ENCODE measurements around the gene PLEKHA1. TPM values are rescaled to one million over a fixed set of nuclear protein-coding genes. Genes with fewer than 3 reads are reported as not detected.

The PLEKHA1 gene
- total RNA-seq, 2 donors from 2014 or later = 14.2 to 26.5 TPM

DNA sequence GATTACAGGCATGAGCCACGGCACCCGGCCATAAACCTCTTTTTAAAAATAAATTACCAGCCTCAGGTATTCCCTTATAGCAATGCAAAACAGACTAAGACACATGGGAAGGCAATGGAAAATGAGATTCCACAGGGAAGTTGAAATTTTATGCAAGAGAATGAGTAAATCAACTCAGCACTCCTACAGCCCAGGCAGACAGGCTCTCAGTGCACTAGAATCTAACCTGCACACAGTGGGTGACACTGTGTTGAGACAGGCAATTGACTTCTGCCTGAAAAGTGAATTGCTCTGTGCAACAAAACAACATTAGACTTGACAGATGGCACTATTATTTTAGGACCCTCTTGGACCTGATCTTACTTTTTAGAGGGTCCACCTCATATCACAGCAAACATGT, 20.1 kb upstream of the PLEKHA1 start:
- H3K27me3 ChIP-seq = no peaks in the 10 kb centered on the region
- H3K4me3 ChIP-seq = no peak overlapping the region
- H3K27ac ChIP-seq = no peak overlapping the region
- DNase-seq (no peak), ATAC-seq (no peak)
- intact Hi-C loops (cut with DNase I) = no loop called here
- H3K9me3 ChIP-seq = no peaks in the 10 kb centered on the region
- no peaks in the 10 kb centered on the region for H3K36me3 ChIP-seq (replicated peaks in 1 of 2; ENCODE audit: insufficient read depth in 1 of 2, low read depth in 2 of 2)
- TF ChIP-seq, protein P1, sequence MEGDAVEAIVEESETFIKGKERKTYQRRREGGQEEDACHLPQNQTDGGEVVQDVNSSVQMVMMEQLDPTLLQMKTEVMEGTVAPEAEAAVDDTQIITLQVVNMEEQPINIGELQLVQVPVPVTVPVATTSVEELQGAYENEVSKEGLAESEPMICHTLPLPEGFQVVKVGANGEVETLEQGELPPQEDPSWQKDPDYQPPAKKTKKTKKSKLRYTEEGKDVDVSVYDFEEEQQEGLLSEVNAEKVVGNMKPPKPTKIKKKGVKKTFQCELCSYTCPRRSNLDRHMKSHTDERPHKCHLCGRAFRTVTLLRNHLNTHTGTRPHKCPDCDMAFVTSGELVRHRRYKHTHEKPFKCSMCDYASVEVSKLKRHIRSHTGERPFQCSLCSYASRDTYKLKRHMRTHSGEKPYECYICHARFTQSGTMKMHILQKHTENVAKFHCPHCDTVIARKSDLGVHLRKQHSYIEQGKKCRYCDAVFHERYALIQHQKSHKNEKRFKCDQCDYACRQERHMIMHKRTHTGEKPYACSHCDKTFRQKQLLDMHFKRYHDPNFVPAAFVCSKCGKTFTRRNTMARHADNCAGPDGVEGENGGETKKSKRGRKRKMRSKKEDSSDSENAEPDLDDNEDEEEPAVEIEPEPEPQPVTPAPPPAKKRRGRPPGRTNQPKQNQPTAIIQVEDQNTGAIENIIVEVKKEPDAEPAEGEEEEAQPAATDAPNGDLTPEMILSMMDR (IDR thresholded peaks at IDR 0.05) = no peak
- no peak for TF ChIP-seq POLR2A (IDR thresholded peaks at IDR 0.05)
- 77 to 83% methylated on average over 2 of the region's 2 CpGs for WGBS, 2 donors
- no peaks in the 10 kb centered on the region for H3K4me1 ChIP-seq

DNA sequence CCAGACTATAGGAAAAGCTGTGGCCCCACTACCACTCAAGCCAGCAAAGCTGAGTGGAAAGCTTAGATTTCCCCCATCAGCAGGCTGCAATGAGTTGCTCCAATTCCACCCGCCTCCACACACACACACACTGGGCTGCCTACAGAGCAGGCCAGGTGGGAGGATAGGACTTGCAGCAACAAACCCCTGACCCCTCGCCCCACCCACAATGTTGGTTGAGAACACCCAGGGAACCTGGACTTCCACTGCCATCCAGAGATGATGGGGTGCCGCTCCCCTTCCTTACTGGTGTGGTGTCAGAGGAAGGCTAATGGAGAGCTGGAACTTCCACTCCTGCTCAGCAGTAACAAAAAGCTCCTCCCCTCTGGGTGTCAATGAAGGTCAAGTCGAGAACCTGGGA, 16.8 kb upstream of the PLEKHA1 start:
- no peak for DNase-seq
- Histone ChIP-seq H3K4me1 (no peaks in the 10 kb centered on the region), H3K27me3 (no peaks in the 10 kb centered on the region), H3K9me3 (no peaks in the 10 kb centered on the region), H3K4me3 (no peak overlapping the region), H3K27ac (no peak overlapping the region), H3K36me3 (replicated peaks in 1 of 2; ENCODE audit: insufficient read depth in 1 of 2, low read depth in 2 of 2) (no peaks in the 10 kb centered on the region)
- no peak for ATAC-seq
- intact Hi-C loops (cut with DNase I) = no loop called here
- TF ChIP-seq, protein P1 (IDR thresholded peaks at IDR 0.05) = no peak
- WGBS, 2 donors = 76 to 82% methylated on average over 3 to 4 of the region's 4 CpGs

DNA sequence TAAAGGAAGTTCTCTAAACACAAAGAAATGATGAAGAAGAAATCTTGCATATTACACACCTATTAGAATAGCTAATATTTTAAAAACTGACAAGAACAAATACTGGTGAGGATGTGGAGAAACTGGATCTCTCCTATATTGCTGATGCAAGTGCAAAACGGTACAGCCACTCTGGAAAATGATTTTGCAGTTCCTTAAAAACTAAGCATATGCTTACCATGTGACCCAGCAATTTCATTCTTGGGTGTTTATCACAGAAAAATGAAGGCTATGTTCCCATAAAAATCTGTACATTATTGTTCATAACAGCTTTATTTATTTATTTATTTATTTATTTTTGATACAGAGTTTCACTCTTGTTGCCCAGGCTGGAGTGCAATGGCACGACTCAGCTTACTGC, 14.9 kb upstream of the PLEKHA1 start:
- H3K4me3 ChIP-seq = no peak overlapping the region
- WGBS, 2 donors = 80 to 88% methylated on average over 2 of the region's 2 CpGs
- no peak overlapping the region for H3K27ac ChIP-seq
- intact Hi-C loops (cut with DNase I) = no loop called here
- H3K36me3 ChIP-seq (replicated peaks in 1 of 2; ENCODE audit: insufficient read depth in 1 of 2, low read depth in 2 of 2) = no peaks in the 10 kb centered on the region
- DNase-seq (no peak), ATAC-seq (no peak)
- no peaks in the 10 kb centered on the region for H3K9me3 ChIP-seq
- no peaks in the 10 kb centered on the region for H3K27me3 ChIP-seq
- no peaks in the 10 kb centered on the region for H3K4me1 ChIP-seq
- TF ChIP-seq, protein P1 (IDR thresholded peaks at IDR 0.05) = no peak
- TF ChIP-seq POLR2A (IDR thresholded peaks at IDR 0.05) = no peak

DNA sequence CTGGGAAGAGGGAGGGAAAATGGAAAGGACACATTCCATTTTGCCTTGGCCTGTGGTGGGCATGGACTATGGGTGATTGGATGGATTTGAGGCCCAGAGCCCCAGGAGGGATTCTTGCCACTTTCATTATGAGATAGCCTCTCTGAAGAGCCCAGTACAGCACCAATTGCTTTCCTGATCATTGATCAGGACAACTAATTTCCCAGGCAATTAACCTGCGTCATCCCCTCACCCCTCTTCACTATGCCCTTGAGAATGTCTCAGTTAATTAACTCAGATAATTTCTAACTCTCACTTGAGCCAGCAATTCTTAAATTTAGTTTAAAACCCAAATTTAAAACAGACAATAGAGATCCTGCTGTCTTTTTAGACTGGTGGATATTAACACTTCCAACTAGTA, 13.5 kb upstream of the PLEKHA1 start:
- ATAC-seq (no peak), DNase-seq (no peak)
- no peak overlapping the region for H3K27ac ChIP-seq
- no peaks in the 10 kb centered on the region for H3K36me3 ChIP-seq (replicated peaks in 1 of 2; ENCODE audit: insufficient read depth in 1 of 2, low read depth in 2 of 2)
- TF ChIP-seq, protein P1 (IDR thresholded peaks at IDR 0.05) = no peak
- no peak for TF ChIP-seq POLR2A (IDR thresholded peaks at IDR 0.05)
- no peaks in the 10 kb centered on the region for H3K9me3 ChIP-seq
- H3K4me1 ChIP-seq = no peaks in the 10 kb centered on the region
- no peak overlapping the region for H3K4me3 ChIP-seq
- intact Hi-C loops (cut with DNase I) = no loop called here
- H3K27me3 ChIP-seq = no peaks in the 10 kb centered on the region
- 94 to 100% methylated on average over 1 of the region's 1 CpG for WGBS, 2 donors

DNA sequence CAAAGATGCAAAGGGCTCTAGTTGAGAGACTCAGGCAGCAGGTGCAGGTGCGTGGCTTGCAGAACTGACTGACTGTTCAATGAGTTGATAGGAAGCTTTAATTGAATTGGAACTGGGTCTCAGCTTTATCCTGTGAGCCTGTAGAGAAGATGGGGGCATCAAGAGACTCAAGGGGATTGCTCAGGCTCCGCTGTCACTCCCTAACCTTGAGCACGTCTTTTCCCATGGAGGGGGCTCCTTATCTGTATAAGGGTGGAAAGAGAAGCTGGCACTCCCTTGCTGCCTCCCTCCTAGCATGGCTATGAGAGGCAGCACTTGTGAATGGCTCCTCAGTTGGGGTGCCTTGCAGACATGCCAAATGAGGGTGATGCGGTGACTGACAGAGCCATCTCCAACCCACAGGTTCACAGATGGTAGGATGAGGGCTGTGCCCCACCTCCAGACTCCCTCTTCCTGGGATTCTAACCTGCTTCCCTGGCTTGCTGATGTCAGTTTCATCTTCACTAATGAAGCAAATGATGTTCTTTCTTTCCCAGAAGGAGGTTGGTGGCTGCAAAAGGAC, 12.4 kb upstream of the PLEKHA1 start:
- no peak overlapping the region for H3K27ac ChIP-seq
- WGBS, 2 donors = 85 to 93% methylated on average over 3 to 4 of the region's 4 CpGs
- H3K4me3 ChIP-seq = no peak overlapping the region
- DNase-seq (no peak), ATAC-seq (no peak)
- no peaks in the 10 kb centered on the region for H3K4me1 ChIP-seq
- intact Hi-C loops (cut with DNase I) = no loop called here
- no peaks in the 10 kb centered on the region for H3K9me3 ChIP-seq
- no peaks in the 10 kb centered on the region for H3K36me3 ChIP-seq (replicated peaks in 1 of 2; ENCODE audit: insufficient read depth in 1 of 2, low read depth in 2 of 2)
- TF ChIP-seq POLR2A (IDR thresholded peaks at IDR 0.05) = no peak
- TF ChIP-seq, protein P1 (IDR thresholded peaks at IDR 0.05) = no peak
- no peaks in the 10 kb centered on the region for H3K27me3 ChIP-seq
